Urothelium cell line (cell line): ENCODE measurements around the gene PTPN5.

ENCODE experiments used
- DNase-seq: peaks from one replicate; pipeline ENCODE4 v3.0.0; 2011; ENCODE audit warnings: low spot score, mixed read lengths
- FAIRE-seq: peaks from 2 replicates; lab custom pipeline; 2011; peaks lifted over from hg19 to GRCh38; lab: Jason Lieb, UNC

PTPN5 gene

GRCh38 chr11:18773681-18774080 is 17.9 kb downstream of the PTPN5 start:
- FAIRE-seq (no peak), DNase-seq (no peak)

- FAIRE-seq (no peak), DNase-seq (no peak)
Measured at GRCh38 chr11:18773104-18773503, 18.5 kb downstream of the PTPN5 start.

- FAIRE-seq, result no peak
Measured at GRCh38 chr11:18772211-18772610, 19.4 kb downstream of the PTPN5 start.

GRCh38 chr11:18771266-18772035 is 20.1 kb downstream of the PTPN5 start:
- FAIRE-seq (no peak), DNase-seq (no peak)

More at GRCh38 chr11:18772211-18772610, 19.4 kb downstream of the PTPN5 start:
- DNase-seq, result no peak

- DNase-seq (no peak), FAIRE-seq (no peak)
Measured at GRCh38 chr11:18770479-18771125, 21.0 kb downstream of the PTPN5 start.

- DNase-seq (no peak), FAIRE-seq (no peak)
Measured at GRCh38 chr11:18769802-18770456, 21.7 kb downstream of the PTPN5 start.

GRCh38 chr11:18768978-18769377 is 22.6 kb downstream of the PTPN5 start:
- DNase-seq, result no peak
- no peak for FAIRE-seq

- FAIRE-seq (no peak), DNase-seq (no peak)
Measured at GRCh38 chr11:18768472-18768901, 23.1 kb downstream of the PTPN5 start.

GRCh38 chr11:18766015-18766414 is 25.6 kb downstream of the PTPN5 start:
- DNase-seq, result no peak
- FAIRE-seq, result no peak

GRCh38 chr11:18765554-18765953 is 26.0 kb downstream of the PTPN5 start:
- FAIRE-seq (no peak), DNase-seq (no peak)

- no peak for FAIRE-seq
- no peak for DNase-seq
Measured at GRCh38 chr11:18761741-18762140, 29.9 kb downstream of the PTPN5 start.

- no peak for FAIRE-seq
Measured at GRCh38 chr11:18761144-18761543, 30.5 kb downstream of the PTPN5 start.

GRCh38 chr11:18757811-18758210 is 33.8 kb downstream of the PTPN5 start:
- no peak for FAIRE-seq
- no peak for DNase-seq

More at GRCh38 chr11:18761144-18761543, 30.5 kb downstream of the PTPN5 start:
- DNase-seq, result no peak

GRCh38 chr11:18756889-18757288 is 34.7 kb downstream of the PTPN5 start:
- DNase-seq, result no peak
- no peak for FAIRE-seq

GRCh38 chr11:18754308-18754707 is 37.3 kb downstream of the PTPN5 start:
- FAIRE-seq, result no peak

GRCh38 chr11:18752502-18752901 is 39.1 kb downstream of the PTPN5 start:
- FAIRE-seq, result no peak
- no peak for DNase-seq

More at GRCh38 chr11:18754308-18754707, 37.3 kb downstream of the PTPN5 start:
- DNase-seq, result peak; percentile 33

- no peak for FAIRE-seq
- no peak for DNase-seq
Measured at GRCh38 chr11:18750944-18751343, 40.7 kb downstream of the PTPN5 start.

- DNase-seq (peak; percentile 91), FAIRE-seq (no peak)
Measured at GRCh38 chr11:18749681-18750319, 41.8 kb downstream of the PTPN5 start.

- DNase-seq (no peak), FAIRE-seq (no peak)
Measured at GRCh38 chr11:18748766-18749365, 42.7 kb downstream of the PTPN5 start.

GRCh38 chr11:18745251-18745650 is 46.3 kb downstream of the PTPN5 start:
- no peak for DNase-seq
- FAIRE-seq, result no peak
